ENCODE measurements around the gene GAPVD1.

Gene GAPVD1

GRCh38 chr9:125238127-125238914, 23.3 kb upstream of the GAPVD1 start:
- Histone ChIP-seq H3K36me3 (ENCODE audit: insufficient read depth, low read length) (peaks cover 66% of the 10 kb centered on the region), H3K27ac (0 out of 2 replicates have a peak overlapping the region, but pooled peaks have one; percentile 44), H3K4me3 (peak overlapping the region; percentile 97), H3K9me3 (ENCODE audit: low read depth, low read length) (no peaks in the 10 kb centered on the region), H3K9ac (ENCODE audit: insufficient read length) (peak overlapping the region; percentile 46)
- 0 out of 2 replicates have a peak, but pooled peaks have one; percentile 2 for TF ChIP-seq POLR2AphosphoS5 (IDR thresholded peaks at IDR 0.05; ENCODE audit: borderline replicate concordance, low read depth, low read length)
- no peak for TF ChIP-seq EZH2 (IDR thresholded peaks at IDR 0.05)
- TF ChIP-seq FOXP2 (optimal IDR thresholded peaks at IDR 0.05; ENCODE audit: control extremely low read depth, extremely low read length, insufficient read depth) = no peak
- no peak for DNase-seq (ENCODE audit: low read depth, low spot score)

GRCh38 chr9:125238915-125239446, 22.6 kb upstream of the GAPVD1 start:
- peak overlapping the region; percentile 46 for H3K9ac ChIP-seq (ENCODE audit: insufficient read length)

GRCh38 chr9:125239631-125240597, 21.7 kb upstream of the GAPVD1 start:
- H3K9ac ChIP-seq (ENCODE audit: insufficient read length) = peak overlapping the region; percentile 97
- H3K27ac ChIP-seq = no peak overlapping the region
- H3K9me3 ChIP-seq (ENCODE audit: low read depth, low read length) = no peaks in the 10 kb centered on the region
- H3K4me3 ChIP-seq = peak overlapping the region; percentile 97
- DNase-seq (ENCODE audit: low read depth, low spot score) = no peak
- TF ChIP-seq EZH2 (IDR thresholded peaks at IDR 0.05) (no peak), POLR2AphosphoS5 (IDR thresholded peaks at IDR 0.05; ENCODE audit: borderline replicate concordance, low read depth, low read length) (no peak), FOXP2 (optimal IDR thresholded peaks at IDR 0.05; ENCODE audit: control extremely low read depth, extremely low read length, insufficient read depth) (no peak)
- peaks cover 58% of the 10 kb centered on the region for H3K36me3 ChIP-seq (ENCODE audit: insufficient read depth, low read length)

More at GRCh38 chr9:125238915-125239446, 22.6 kb upstream of the GAPVD1 start:
- TF ChIP-seq POLR2AphosphoS5 (IDR thresholded peaks at IDR 0.05; ENCODE audit: borderline replicate concordance, low read depth, low read length) = no peak
- Histone ChIP-seq H3K36me3 (ENCODE audit: insufficient read depth, low read length) (peaks cover 61% of the 10 kb centered on the region), H3K4me3 (peak overlapping the region; percentile 97), H3K27ac (no peak overlapping the region), H3K9me3 (ENCODE audit: low read depth, low read length) (no peaks in the 10 kb centered on the region)
- DNase-seq (ENCODE audit: low read depth, low spot score) = no peak

GRCh38 chr9:125240649-125240999, 21.0 kb upstream of the GAPVD1 start:
- Histone ChIP-seq H3K9ac (ENCODE audit: insufficient read length) (peak overlapping the region; percentile 97), H3K4me3 (peak overlapping the region; percentile 97), H3K9me3 (ENCODE audit: low read depth, low read length) (no peaks in the 10 kb centered on the region), H3K27ac (peak overlapping the region; percentile 80), H3K36me3 (ENCODE audit: insufficient read depth, low read length) (peaks cover 51% of the 10 kb centered on the region)
- DNase-seq (ENCODE audit: low read depth, low spot score) = no peak
- no peak for TF ChIP-seq EZH2 (IDR thresholded peaks at IDR 0.05)
- TF ChIP-seq POLR2AphosphoS5 (IDR thresholded peaks at IDR 0.05; ENCODE audit: borderline replicate concordance, low read depth, low read length) = no peak
- TF ChIP-seq FOXP2 (optimal IDR thresholded peaks at IDR 0.05; ENCODE audit: control extremely low read depth, extremely low read length, insufficient read depth) = no peak

GRCh38 chr9:125241000-125241862, 20.4 kb upstream of the GAPVD1 start, which contains the start of gene HSPA5:
Gene HSPA5, minus strand, starts transcription at chr9:125241343. Its CDS starts 217 bp downstream, at chr9:125241126.
- H3K9me3 ChIP-seq (ENCODE audit: low read depth, low read length) = no peaks in the 10 kb centered on the region
- no peak for TF ChIP-seq FOXP2 (optimal IDR thresholded peaks at IDR 0.05; ENCODE audit: control extremely low read depth, extremely low read length, insufficient read depth)
- TF ChIP-seq POLR2AphosphoS5 (IDR thresholded peaks at IDR 0.05; ENCODE audit: borderline replicate concordance, low read depth, low read length) = peak; percentile 97
- peak; percentile 98 for DNase-seq (ENCODE audit: low read depth, low spot score)
- peaks cover 44% of the 10 kb centered on the region for H3K36me3 ChIP-seq (ENCODE audit: insufficient read depth, low read length)
- peak within 1 kb of the TSS; percentile 97 for H3K9ac ChIP-seq (ENCODE audit: insufficient read length)
- peak within 1 kb of the TSS; percentile 97 for H3K4me3 ChIP-seq
- H3K27ac ChIP-seq = peak within 1 kb of the TSS; percentile 80

- Histone ChIP-seq H3K36me3 (ENCODE audit: insufficient read depth, low read length) (peaks cover 36% of the 10 kb centered on the region), H3K27ac (peak overlapping the region; percentile 66; the same call in 1 of the 2 replicates), H3K9ac (ENCODE audit: insufficient read length) (peak overlapping the region; percentile 93), H3K9me3 (ENCODE audit: low read depth, low read length) (no peaks in the 10 kb centered on the region), H3K4me3 (peak overlapping the region; percentile 97)
- TF ChIP-seq POLR2AphosphoS5 (IDR thresholded peaks at IDR 0.05; ENCODE audit: borderline replicate concordance, low read depth, low read length) (no peak), EZH2 (IDR thresholded peaks at IDR 0.05) (no peak), FOXP2 (optimal IDR thresholded peaks at IDR 0.05; ENCODE audit: control extremely low read depth, extremely low read length, insufficient read depth) (no peak)
- no peak for DNase-seq (ENCODE audit: low read depth, low spot score)
These were observed 19.5 kb upstream of the GAPVD1 start for GRCh38 chr9:125241863-125242739.

Measured in SK-N-MC (cell line).